AG04450 (cell line): Measurements from ENCODE around the gene PRKAA1. TPM values are rescaled to one million over a fixed set of nuclear protein-coding genes. Genes with fewer than 3 reads are reported as not detected.

ENCODE experiments used
- CTCF ChIA-PET: fragments of 300-600, 350-600 bp; formaldehyde crosslinking; extraction: SDS; loops from one replicate; lab custom pipeline; 2022; ENCODE audit warnings: antibody characterized with exemption, inconsistent platforms; lab: Charles Lee
- POLR2A ChIA-PET: fragments of 350-600 bp; formaldehyde crosslinking; extraction: SDS; loops from one replicate; lab custom pipeline; 2021; ENCODE audit warnings: antibody characterized with exemption, inconsistent platforms; lab: Yijun Ruan, JAX
- DNase-seq: peaks from one replicate; pipeline ENCODE4 v3.0.0-alpha.2; 2011; ENCODE audit warnings: low read depth, low spot score
- H3K27ac ChIP-seq: one replicate; pipeline ENCODE4 v1.5.1; 2012; ENCODE audit warnings: low read depth, low read length, control low read depth
- H3K27me3 ChIP-seq: one replicate; pipeline ENCODE4 v1.6.0; 2012; ENCODE audit warnings: low read length; ENCODE audit not compliant: control insufficient read depth, insufficient read depth
- H3K4me3 ChIP-seq: 2 replicates; pipeline ENCODE4 v1.5.1; 2011; ENCODE audit warnings: mild to moderate bottlenecking, low read depth, low read length, control low read depth
- H3K9me3 ChIP-seq: 2 replicates; pipeline ENCODE4 v1.5.1; 2012; ENCODE audit warnings: low read length; ENCODE audit not compliant: control insufficient read depth, insufficient read depth
- CTCF ChIP-seq: IDR thresholded peaks from 2 replicates; pipeline ENCODE4 v1.5.1; 2011; ENCODE audit warnings: low read depth, low read length, control low read depth, inconsistent platforms
- polyA plus RNA-seq: library from polyadenylated mRNA; depleted of rRNA; stranded (reverse); fragments of >200 nt; gene quantifications from 2 replicates; pipeline ENCODE4 v1.2.3, GENCODE V29; 2011

Gene PRKAA1
- polyA plus RNA-seq, 1 experiment, result 107 TPM

- DNase-seq, result no peak
- no peak for TF ChIP-seq CTCF
- ChIA-PET CTCF (no interaction called here), POLR2A (no interaction called here)
- H3K27ac ChIP-seq, result no peak overlapping the region
- no peak overlapping the region for H3K4me3 ChIP-seq
- no peaks in the 10 kb centered on the region for H3K27me3 ChIP-seq
- H3K9me3 ChIP-seq, result 0 out of 2 replicates have a peak, but pooled peaks cover 5% of the 10 kb centered on the region
These were observed 14.0 kb downstream of the PRKAA1 start for GRCh38 chr5:40784027-40784653.

GRCh38 chr5:40781843-40782409 is 16.2 kb downstream of the PRKAA1 start:
- Histone ChIP-seq H3K27ac (no peak overlapping the region), H3K27me3 (no peaks in the 10 kb centered on the region), H3K4me3 (no peak overlapping the region), H3K9me3 (no peaks in the 10 kb centered on the region)
- CTCF ChIA-PET, result interaction anchor here (0.9 kb wide), 1 partner anchor 21 kb away, joined by 3 read pairs; no protein-coding TSS in a partner anchor
- peak; percentile 29 for DNase-seq
- POLR2A ChIA-PET, result interaction anchor here (0.6 to 0.9 kb wide), 2 partner anchors 11 to 15 kb away, joined by 3 to 4 read pairs; no protein-coding TSS in a partner anchor
- no peak for TF ChIP-seq CTCF

- ChIA-PET CTCF (no interaction called here), POLR2A (no interaction called here)
- Histone ChIP-seq H3K27me3 (no peaks in the 10 kb centered on the region), H3K27ac (no peak overlapping the region), H3K4me3 (no peak overlapping the region), H3K9me3 (no peaks in the 10 kb centered on the region)
- TF ChIP-seq CTCF, result no peak
- no peak for DNase-seq
These were observed 17.3 kb downstream of the PRKAA1 start for GRCh38 chr5:40780858-40781257.

- H3K27ac ChIP-seq, result no peak overlapping the region
- POLR2A ChIA-PET, result no interaction called here
- no peak for TF ChIP-seq CTCF
- no peaks in the 10 kb centered on the region for H3K9me3 ChIP-seq
- no peak for DNase-seq
- no peak overlapping the region for H3K4me3 ChIP-seq
- no peaks in the 10 kb centered on the region for H3K27me3 ChIP-seq
- CTCF ChIA-PET, result interaction anchor here (0.6 kb wide), 1 partner anchor 19 kb away, joined by 4 read pairs; no protein-coding TSS in a partner anchor
These were observed 18.0 kb downstream of the PRKAA1 start for GRCh38 chr5:40780199-40780598.

- ChIA-PET CTCF (no interaction called here), POLR2A (no interaction called here)
- no peak for TF ChIP-seq CTCF
- DNase-seq, result no peak
- Histone ChIP-seq H3K9me3 (no peaks in the 10 kb centered on the region), H3K27me3 (no peaks in the 10 kb centered on the region), H3K27ac (no peak overlapping the region), H3K4me3 (no peak overlapping the region)
These were observed 18.6 kb downstream of the PRKAA1 start for GRCh38 chr5:40779561-40779960.
